Measurements from ENCODE around the gene TMEM240.
"Not testable (repeated sequence)": the region's sequence is repeated elsewhere in the genome, so short reads cannot be mapped to it uniquely, and the experiment has no call there.

The TMEM240 gene

DNA sequence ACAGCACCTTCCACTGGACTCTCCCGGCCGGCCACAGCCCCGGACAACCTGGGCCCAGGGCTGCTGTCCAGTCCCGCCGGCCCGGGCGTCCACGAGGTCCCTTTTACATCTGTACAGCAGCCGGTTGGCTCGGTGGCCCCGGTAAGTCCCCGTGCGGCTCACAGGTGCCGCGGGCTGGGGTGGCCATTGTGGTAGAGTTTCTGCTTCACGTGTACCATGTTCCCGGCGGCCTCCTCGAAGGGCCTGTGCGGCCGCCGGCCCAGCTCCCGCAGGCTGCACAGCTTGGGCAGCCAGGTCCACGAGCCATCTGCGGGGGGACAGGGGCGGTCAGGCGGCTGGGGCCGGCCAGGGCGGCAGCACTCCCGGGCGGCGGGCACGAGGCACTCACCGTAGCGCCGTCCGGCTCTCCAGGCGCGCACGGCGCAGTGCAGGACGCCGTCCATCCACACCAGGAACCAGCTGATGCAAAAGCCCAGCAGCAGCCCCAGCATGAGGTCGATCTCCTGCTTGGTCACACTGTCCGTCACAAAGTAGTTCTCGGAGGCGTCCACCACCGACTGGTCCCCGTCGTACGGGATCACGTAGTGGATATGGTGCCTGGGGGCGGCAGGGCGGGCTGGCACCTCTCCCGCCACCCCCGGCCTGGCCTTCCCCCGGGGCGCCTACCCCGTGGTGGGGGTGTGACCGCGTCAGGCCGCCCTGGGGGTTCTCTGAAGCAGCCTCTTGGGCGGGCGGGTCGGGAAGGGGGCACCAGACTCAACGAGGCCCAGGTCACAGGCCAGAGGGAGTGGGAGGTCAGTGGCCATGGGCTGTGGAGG, 5.0 kb downstream of the TMEM240 start:
- TF ChIP-seq Cebpa-rat (IDR thresholded peaks at IDR 0.05), result no peak
- Histone ChIP-seq H4K20me1 (peaks cover 0 to 70% (median 33%) of the 10 kb centered on the region in 11 experiments; a peak in 17 of 22 replicates), H3K4me3 (no peak overlapping the region), H3K27ac (no peak overlapping the region), H3K9me3 (replicated peaks in 1 of 11) (peaks cover 12 to 17% (median 14%) of the 10 kb centered on the region in 11 experiments; a peak in 20 of 22 replicates), H3K4me2 (no peak overlapping the region), H3K4me1 (peaks cover 0 to 19% (median 13%) of the 10 kb centered on the region in 10 experiments; a peak in 14 of 20 replicates), H3K27me3 (peaks cover 11 to 24% (median 20%) of the 10 kb centered on the region in 11 experiments), H3K9ac (no peak overlapping the region), H3K36me3 (peaks cover 7 to 27% (median 11%) of the 10 kb centered on the region in 11 experiments; a peak in 19 of 22 replicates)

DNA sequence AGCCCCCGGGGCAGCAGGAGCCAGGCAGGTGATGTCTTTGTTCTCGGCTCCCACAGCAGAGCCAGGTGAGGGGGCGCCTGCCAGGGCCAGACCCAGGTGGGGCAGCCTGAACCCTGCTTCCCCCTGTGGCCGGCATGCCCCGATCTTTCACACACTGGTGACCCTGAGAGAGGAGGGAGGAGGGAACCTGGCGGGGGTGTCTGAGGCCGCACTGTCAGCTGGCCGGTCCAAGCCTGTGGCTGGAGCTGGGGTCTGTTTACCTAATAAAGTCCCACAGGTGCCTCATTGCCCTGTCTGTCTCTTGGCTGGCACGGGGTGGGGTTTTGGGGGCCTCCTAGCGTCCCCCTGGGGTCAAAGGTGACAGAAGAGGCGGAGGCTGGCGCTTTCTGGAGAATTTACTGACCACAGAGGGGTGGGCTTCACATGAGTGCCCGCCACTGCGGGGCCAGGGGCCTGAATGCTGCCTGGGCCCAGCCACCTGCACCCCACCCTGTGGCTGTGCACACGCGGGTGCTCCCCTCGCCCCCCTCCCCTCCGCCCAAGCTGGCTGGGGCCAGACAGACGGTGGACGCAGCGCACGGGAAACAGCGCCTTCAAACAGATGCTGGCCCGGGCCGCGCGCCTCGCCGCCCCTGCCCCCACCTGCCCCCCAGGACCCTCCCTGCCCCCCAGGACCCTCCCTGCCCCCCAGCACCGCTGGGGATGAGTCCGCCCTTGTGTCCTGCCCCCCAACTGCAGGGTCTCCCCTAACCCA, 5.8 kb downstream of the TMEM240 start:
- peaks cover 15 to 35% (median 19%) of the 10 kb centered on the region in 11 experiments for H3K36me3 ChIP-seq
- no peak for TF ChIP-seq Cebpa-rat (IDR thresholded peaks at IDR 0.05)
- H3K4me1 ChIP-seq, result peaks cover 0 to 19% (median 13%) of the 10 kb centered on the region in 10 experiments; a peak in 14 of 20 replicates
- no peak overlapping the region for H3K4me3 ChIP-seq
- H3K9ac ChIP-seq, result 0 out of 22 replicates have a peak overlapping the region, but pooled peaks of 1 of the 11 experiments have one; percentile 37
- peaks cover 0 to 75% (median 37%) of the 10 kb centered on the region in 11 experiments; a peak in 17 of 22 replicates for H4K20me1 ChIP-seq
- H3K27me3 ChIP-seq, result peaks cover 10 to 19% (median 15%) of the 10 kb centered on the region in 11 experiments
- peaks cover 12 to 25% (median 21%) of the 10 kb centered on the region in 11 experiments; a peak in 20 of 22 replicates for H3K9me3 ChIP-seq (replicated peaks in 1 of 11)
- H3K4me2 ChIP-seq, result peak overlapping the region in 6 of 11 experiments; percentile 22 to 48 (median 38); a peak in 10 of 22 replicates
- no peak overlapping the region for H3K27ac ChIP-seq

DNA sequence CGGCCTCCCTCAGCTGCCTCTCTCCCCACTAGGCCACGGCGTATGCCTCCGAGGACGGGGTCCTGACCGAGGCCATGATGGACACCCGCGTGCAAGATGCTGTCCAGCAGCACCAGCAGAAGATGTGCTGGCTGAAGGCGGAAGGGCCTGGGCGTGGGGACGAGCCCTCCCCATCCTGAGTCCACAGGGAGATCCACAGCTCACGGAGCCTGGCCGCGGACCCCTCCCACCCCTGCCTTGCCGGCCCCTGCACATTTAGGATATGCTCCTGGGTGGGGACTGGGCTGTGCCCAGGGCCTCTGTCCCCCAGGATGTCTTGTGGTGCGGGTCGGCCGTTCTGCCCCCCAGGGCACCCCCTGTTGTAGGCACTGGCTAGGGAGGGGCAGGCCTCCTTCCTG, 6.5 kb downstream of the TMEM240 start:
- peaks cover 0 to 75% (median 33%) of the 10 kb centered on the region in 11 experiments; a peak in 16 of 22 replicates for H4K20me1 ChIP-seq
- H3K9ac ChIP-seq, H3K4me3 ChIP-seq, H3K27ac ChIP-seq: not testable (repeated sequence)
- H3K27me3 ChIP-seq, result peaks cover 3 to 12% (median 8%) of the 10 kb centered on the region in 11 experiments; a peak in 19 of 22 replicates
- H3K4me1 ChIP-seq, result peaks cover 0 to 15% (median 10%) of the 10 kb centered on the region in 10 experiments; a peak in 13 of 20 replicates
- peak overlapping the region in 6 of 11 experiments; percentile 22 to 48 (median 38); a peak in 7 of 22 replicates for H3K4me2 ChIP-seq
- peaks cover 12 to 26% (median 21%) of the 10 kb centered on the region in 11 experiments; a peak in 20 of 22 replicates for H3K9me3 ChIP-seq (replicated peaks in 1 of 11)
- peaks cover 21 to 42% (median 26%) of the 10 kb centered on the region in 11 experiments for H3K36me3 ChIP-seq

DNA sequence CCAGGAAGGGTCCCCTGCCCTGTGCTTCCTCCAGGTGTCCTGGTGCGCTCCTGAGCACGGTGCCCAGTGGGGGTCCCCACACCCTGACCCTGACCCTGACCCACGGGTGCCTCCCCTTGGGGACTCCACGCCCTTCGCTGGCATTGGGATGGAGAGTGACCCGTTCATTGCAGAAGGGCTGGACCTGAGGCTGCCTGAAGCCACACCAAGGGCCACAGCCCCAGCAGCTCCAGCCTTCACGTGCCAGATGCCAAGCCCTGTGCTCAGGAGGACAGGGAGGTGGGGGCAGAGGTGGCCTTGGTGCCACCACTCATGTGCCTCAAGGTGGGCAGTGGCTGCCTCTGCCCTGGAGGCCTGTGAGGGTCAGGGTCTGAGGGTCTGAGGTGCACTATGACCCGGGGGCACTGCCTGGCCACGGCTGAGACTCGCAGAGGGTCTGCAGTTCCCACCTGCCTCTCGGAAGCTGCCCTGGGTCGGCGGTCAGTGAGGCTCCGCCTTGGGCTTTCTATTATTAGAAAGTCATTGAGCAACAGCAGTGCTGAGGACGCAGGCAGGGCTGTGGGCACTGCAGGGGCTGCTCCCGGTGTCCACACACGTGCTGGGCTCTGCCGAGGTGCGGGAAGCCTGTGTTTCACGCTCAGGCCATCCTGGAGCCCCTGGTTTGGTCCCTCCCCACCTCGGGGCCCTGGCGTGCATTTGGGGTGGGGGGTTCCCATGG, 7.1 kb downstream of the TMEM240 start:
- Histone ChIP-seq H3K9me3 (replicated peaks in 1 of 11) (peaks cover 12 to 26% (median 21%) of the 10 kb centered on the region in 11 experiments; a peak in 20 of 22 replicates), H3K36me3 (peaks cover 27 to 47% (median 32%) of the 10 kb centered on the region in 11 experiments), H3K4me1 (peaks cover 0 to 15% (median 10%) of the 10 kb centered on the region in 10 experiments; a peak in 13 of 20 replicates), H4K20me1 (peaks cover 0 to 73% (median 29%) of the 10 kb centered on the region in 11 experiments; a peak in 16 of 22 replicates)
- not testable (repeated sequence) for H3K9ac ChIP-seq, H3K4me2 ChIP-seq, H3K4me3 ChIP-seq, H3K27ac ChIP-seq, H3K27me3 ChIP-seq

DNA sequence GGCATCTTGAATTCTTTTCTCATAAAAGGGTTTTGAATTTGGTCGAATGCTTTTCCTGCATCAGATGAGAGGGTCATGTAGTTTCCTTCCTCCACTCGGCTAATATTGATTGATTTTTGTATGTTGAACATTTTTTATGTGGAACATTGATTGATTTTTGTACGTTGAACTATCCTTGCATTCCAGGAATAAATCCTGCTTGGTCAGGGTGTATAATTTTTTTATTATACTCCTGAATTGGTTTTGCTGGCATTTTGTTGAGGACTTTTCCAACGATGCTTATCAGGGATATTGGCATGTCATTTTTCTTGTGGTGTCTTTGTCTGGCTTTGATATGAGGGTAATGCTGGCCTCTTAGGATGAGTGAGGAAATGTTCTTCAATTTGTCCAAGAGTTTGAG, 8.5 kb downstream of the TMEM240 start:
- peaks cover 0 to 15% (median 10%) of the 10 kb centered on the region in 10 experiments; a peak in 13 of 20 replicates for H3K4me1 ChIP-seq
- no peak for TF ChIP-seq Cebpa-rat (IDR thresholded peaks at IDR 0.05)
- H3K4me2 ChIP-seq, result no peak overlapping the region
- H3K27me3 ChIP-seq, result no peaks in the 10 kb centered on the region
- H3K4me3 ChIP-seq, result no peak overlapping the region
- H3K9ac ChIP-seq, result no peak overlapping the region
- no peak overlapping the region for H3K27ac ChIP-seq
- peaks cover 12 to 26% (median 21%) of the 10 kb centered on the region in 11 experiments; a peak in 20 of 22 replicates for H3K9me3 ChIP-seq (replicated peaks in 1 of 11)
- peaks cover 0 to 59% (median 19%) of the 10 kb centered on the region in 11 experiments; a peak in 15 of 22 replicates for H4K20me1 ChIP-seq
- H3K36me3 ChIP-seq, result peaks cover 40 to 61% (median 45%) of the 10 kb centered on the region in 11 experiments

DNA sequence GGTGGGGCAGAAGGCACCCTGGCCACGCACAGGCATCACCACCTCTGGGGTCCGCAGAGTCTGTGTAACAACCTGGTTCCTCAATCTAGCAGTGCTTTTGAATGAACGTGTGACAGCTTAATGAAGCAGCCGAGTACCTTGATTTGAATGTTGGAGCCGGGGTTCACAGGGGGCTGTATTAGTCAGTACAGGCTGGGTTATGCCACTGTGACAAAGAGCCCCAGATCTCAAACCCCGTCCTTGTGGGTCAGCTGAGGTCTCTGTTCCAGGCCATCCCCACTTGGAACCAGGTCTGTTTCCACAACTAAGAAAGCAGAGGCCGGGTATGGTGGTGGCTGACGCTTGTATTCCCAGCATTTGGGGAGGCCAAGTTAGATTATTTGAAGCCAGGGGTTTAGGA, 10.5 kb downstream of the TMEM240 start:
- H3K4me1 ChIP-seq, result peaks cover 0 to 15% (median 10%) of the 10 kb centered on the region in 10 experiments; a peak in 13 of 20 replicates
- no peak overlapping the region for H3K27ac ChIP-seq
- H3K9ac ChIP-seq, result no peak overlapping the region
- H3K4me2 ChIP-seq, result no peak overlapping the region
- H3K9me3 ChIP-seq (replicated peaks in 1 of 11), result peaks cover 12 to 26% (median 21%) of the 10 kb centered on the region in 11 experiments; a peak in 20 of 22 replicates
- H4K20me1 ChIP-seq, result peaks cover 0 to 48% (median 14%) of the 10 kb centered on the region in 11 experiments; a peak in 13 of 22 replicates
- no peak overlapping the region for H3K4me3 ChIP-seq
- no peak for TF ChIP-seq Cebpa-rat (IDR thresholded peaks at IDR 0.05)
- H3K27me3 ChIP-seq, result no peaks in the 10 kb centered on the region
- H3K36me3 ChIP-seq, result peaks cover 52 to 80% (median 63%) of the 10 kb centered on the region in 11 experiments

DNA sequence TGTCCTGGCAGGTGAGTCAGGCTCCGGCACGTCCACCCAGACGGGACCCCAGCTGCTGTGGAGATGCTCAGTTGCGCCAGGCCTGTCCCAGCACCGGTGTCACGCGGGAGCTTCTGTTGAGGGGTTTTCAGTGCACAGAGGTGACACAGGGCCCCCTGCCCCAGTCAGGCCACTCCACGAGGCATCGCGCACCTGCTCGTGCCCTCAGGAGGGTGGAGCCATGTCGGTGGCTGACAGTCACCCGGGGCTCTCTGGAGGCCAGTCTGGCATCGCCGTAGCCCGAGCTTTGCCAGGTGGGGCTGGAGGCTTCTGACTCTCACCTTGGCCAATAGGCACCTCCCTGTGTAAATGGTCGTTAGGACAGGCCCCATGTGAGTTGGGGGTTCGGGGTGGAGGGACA, 11.1 kb downstream of the TMEM240 start:
- H3K36me3 ChIP-seq, result peaks cover 54 to 84% (median 65%) of the 10 kb centered on the region in 11 experiments

More for the DNA sequence above, 11.1 kb downstream of the TMEM240 start:
- no peak overlapping the region for H3K4me2 ChIP-seq
- no peak overlapping the region for H3K9ac ChIP-seq
- no peak overlapping the region for H3K4me3 ChIP-seq
- H3K27ac ChIP-seq, result no peak overlapping the region
- peaks cover 12 to 26% (median 21%) of the 10 kb centered on the region in 11 experiments; a peak in 20 of 22 replicates for H3K9me3 ChIP-seq (replicated peaks in 1 of 11)
- no peak for TF ChIP-seq Cebpa-rat (IDR thresholded peaks at IDR 0.05)
- H3K27me3 ChIP-seq, result no peaks in the 10 kb centered on the region
- H4K20me1 ChIP-seq, result peaks cover 0 to 46% (median 13%) of the 10 kb centered on the region in 11 experiments; a peak in 13 of 22 replicates
- peaks cover 0 to 11% (median 6%) of the 10 kb centered on the region in 10 experiments; a peak in 13 of 20 replicates for H3K4me1 ChIP-seq
